GM20000 (cell line): ENCODE results near the gene MERTK.
"Not testable (repeated sequence)": the region's sequence is repeated elsewhere in the genome, so short reads cannot be mapped to it uniquely, and the experiment has no call there.

Experiments used
- DNase-seq: peaks from one replicate; pipeline ENCODE4 v3.0.0; 2012; ENCODE audit warnings: low spot score
- TF ChIP-seq, protein P1 (sequence below): IDR thresholded peaks from 2 replicates; pipeline ENCODE4 v1.5.1; 2012; ENCODE audit warnings: mild to moderate bottlenecking, control low read depth; ENCODE audit errors: extremely low read depth, missing control alignments

Gene MERTK

DNA sequence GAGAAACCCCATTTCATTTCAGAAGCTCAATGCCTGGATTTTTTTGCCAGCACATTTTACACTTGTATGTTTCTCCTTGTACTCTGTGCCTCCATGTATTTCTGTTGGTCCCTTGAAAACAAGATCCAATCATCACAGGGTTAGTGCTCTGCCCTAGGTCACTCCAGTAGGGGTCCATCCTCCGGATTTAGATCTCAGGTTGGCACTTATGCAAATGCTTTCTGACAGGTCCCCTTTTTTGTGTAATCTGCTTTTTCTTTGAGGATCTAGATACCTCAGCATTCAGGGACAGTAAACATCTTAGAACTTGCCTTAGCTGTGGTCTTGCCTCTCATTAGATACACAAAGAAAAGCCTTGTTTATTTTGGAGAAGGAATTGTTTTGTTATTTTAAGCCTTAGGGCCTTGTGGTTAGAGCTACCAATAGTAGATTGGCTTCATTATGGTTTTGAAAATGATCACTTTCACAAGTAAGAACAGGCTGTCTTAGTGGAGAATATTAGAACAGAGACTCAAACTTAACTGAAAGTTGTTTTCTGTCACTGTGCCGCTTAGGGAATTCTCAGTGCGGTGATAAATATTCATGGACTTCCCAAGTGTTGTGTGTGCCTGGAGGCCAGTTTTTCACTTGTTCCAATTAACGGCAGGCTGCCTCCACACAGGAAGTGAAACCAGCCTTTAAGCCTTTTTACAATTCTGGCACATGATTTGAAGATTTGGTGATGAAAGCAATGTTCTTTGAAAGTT is 7.8 kb downstream of the MERTK start:
- no peak for DNase-seq
- TF ChIP-seq, protein P1, sequence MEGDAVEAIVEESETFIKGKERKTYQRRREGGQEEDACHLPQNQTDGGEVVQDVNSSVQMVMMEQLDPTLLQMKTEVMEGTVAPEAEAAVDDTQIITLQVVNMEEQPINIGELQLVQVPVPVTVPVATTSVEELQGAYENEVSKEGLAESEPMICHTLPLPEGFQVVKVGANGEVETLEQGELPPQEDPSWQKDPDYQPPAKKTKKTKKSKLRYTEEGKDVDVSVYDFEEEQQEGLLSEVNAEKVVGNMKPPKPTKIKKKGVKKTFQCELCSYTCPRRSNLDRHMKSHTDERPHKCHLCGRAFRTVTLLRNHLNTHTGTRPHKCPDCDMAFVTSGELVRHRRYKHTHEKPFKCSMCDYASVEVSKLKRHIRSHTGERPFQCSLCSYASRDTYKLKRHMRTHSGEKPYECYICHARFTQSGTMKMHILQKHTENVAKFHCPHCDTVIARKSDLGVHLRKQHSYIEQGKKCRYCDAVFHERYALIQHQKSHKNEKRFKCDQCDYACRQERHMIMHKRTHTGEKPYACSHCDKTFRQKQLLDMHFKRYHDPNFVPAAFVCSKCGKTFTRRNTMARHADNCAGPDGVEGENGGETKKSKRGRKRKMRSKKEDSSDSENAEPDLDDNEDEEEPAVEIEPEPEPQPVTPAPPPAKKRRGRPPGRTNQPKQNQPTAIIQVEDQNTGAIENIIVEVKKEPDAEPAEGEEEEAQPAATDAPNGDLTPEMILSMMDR = no peak

DNA sequence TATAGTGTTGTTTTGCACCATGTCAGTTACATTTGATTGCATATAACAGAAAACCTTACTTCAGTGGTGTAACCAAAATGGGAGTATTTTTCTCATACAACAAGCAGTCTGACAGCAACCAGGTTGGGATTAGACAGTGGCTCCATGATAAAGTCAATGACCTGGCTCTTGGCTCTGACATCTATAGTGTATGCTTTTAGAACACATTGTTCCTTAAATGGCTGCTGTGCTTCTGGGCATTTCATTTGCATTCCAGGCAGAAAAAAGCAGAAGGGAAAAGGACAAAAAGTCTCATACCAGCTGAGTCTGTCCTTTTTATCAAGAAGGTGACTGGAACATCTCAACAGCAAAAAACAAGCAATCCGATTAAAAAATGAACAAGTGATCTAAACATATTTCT is 10.2 kb downstream of the MERTK start:
- TF ChIP-seq, protein P1 = no peak
- DNase-seq = no peak

DNA sequence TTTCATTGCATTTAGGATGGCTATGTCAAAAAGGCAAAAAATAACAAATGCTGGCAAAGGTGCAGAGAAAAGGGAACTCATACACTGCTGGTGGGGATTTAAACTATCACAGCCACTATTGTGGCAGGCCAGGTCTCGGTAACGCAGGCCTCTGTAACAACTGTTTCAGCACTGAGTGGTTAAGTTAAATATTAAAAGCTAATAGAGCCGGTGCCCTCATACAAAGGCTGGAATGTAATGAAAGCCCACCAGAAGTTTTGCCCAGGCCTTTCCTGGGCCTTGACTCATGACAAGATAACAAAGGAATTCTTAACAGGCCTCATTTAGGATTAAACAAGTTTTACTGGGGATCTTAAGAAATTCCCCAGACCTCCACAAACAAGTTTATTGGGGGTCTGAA is 10.7 kb downstream of the MERTK start:
- TF ChIP-seq, protein P1 = no peak
- DNase-seq = no peak

DNA sequence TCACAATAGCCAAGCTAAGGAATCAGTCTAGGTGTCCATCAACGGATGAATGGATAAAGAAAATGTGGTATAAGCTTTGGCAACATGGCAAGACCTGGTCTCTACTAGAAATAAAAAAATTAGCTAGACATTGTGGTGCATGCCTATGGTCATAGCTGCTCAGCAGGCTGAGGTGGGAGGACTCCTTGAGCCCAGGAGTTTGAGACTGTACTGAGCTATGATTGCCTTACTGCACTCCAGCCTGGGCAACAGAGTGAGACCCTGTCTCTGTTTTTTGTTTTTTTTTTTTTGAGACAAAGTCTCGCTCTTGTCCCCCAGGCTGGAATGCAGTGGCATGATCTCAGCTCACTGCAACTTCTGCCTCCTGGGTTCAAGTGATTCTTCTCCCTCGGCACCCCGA is 11.6 kb downstream of the MERTK start:
- DNase-seq = not testable (repeated sequence)

DNA sequence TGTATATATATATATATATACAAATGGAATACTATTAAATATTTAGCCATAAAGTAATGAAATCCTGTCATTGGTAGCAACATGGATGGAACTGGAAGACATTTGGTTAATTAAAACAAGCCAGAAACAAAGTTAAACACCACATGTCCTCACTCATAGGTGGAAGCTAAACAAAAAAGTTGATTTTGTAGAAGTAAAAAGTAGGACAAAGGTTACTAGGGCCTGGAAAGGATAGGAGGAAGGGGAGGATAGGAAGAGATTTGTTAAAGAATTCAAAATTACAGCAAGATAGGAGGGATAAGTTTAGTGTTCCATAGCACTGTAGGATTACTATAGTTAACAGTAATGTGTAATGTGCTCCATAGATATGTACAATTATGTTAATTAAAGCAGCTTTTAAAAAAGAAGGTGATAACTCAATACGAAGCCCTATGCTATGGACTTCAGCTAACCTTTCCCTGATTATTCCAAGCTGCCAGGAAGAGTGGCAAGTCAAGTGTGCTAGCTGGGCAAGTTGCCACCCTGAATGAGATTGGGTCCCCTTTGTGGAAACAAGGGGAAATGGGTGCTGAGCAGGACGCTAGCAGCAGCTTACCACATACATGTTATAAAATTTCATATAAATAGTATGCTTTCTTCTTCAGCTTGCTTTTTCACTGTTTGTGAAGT is 12.3 kb downstream of the MERTK start:
- DNase-seq = no peak
- TF ChIP-seq, protein P1 = no peak

DNA sequence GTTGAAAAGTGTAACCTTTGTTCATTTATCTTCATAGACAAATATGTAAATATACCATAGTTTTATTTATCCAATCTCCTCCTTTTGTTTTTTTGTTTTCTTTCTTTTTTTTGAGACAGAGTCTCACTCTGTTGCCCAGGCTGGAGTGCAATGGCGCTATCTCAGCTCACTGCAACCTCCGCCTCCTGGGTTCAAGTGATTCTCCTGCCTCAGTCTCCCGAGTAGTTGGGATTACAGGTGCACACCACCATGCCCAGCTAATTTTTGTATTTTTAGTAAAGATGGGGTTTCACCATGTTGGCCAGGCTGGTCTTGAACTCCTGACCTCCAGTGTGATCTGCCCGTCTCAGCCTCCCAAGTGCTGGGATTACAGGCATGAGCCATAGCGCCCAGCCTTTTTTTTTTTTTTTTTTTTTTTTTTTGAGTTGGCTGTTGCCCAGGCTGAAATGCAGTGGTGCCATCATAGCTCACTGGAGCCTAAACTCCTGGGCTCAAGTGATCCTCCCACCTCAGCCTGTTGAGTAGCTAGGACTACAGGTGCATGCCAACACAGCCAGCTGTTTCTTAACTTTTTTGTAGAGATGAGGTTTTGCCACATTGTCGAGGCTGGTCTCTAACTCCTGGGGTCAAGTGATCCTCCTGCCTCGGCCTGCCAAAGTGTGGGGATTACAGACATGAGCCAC is 13.0 kb downstream of the MERTK start:
- not testable (repeated sequence) for DNase-seq

DNA sequence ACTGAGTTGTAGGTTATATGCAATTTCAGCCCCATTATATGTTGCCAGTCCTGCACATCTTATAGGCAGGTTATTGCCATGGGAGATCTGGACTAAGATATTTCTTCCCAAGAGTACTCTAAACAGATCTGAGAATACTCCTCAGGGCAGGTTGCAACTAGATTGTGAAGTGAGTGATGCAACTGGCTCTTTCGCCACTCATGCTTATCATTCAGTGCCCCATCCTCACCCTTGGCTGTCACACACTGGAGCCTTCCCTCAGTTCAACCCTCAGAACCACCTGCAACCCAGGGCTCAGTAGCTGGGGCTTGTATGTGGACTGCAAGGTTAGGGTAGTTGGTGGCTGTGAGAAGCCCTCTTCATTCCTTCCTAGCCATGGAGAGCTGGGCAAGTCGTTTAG is 14.1 kb downstream of the MERTK start:
- TF ChIP-seq, protein P1 = no peak

DNA sequence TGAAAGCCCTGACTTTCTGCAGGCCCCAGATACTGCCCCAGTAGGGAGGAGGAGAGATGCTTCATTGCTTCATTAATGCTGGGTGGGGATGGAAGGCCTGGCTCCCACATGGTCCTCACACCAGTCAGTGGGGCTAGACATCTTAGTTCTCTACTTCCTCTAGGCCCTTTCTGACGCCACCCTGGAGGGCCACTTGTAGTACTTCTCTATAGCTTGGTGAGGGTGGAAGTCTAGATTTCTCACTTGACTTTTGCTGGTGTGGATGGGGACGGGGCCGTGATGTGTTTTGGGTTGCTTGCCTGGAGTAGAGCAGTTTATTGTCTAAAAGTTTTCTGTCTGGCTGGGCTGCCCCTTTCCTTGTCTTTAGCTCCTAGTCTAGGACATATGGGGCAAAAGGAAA is 18.7 kb downstream of the MERTK start:
- DNase-seq = no peak
- TF ChIP-seq, protein P1 = no peak

More for the DNA sequence above, 14.1 kb downstream of the MERTK start:
- no peak for DNase-seq
